HG03575 (cell line): ENCODE results near the gene GOLGA8N.

Experiments
- ATAC-seq: cut with Tn5 transposase; IDR thresholded peaks from one replicate; pipeline ENCODE4 v1.9.1; 2021; ENCODE audit not compliant: unreplicated experiment, insufficient number of reproducible peaks, low FRiP score; ENCODE audit errors: extremely low read depth

The GOLGA8N gene

GRCh38 chr15:32643907-32644445 lies 50.7 kb downstream of the GOLGA8N start:
- no peak for ATAC-seq

GRCh38 chr15:32646291-32646690 lies 53.0 kb downstream of the GOLGA8N start:
- no peak for ATAC-seq

GRCh38 chr15:32649342-32649741 lies 56.1 kb downstream of the GOLGA8N start:
- ATAC-seq: no peak

GRCh38 chr15:32651229-32651837 lies 58.1 kb downstream of the GOLGA8N start:
- no peak for ATAC-seq

DNA sequence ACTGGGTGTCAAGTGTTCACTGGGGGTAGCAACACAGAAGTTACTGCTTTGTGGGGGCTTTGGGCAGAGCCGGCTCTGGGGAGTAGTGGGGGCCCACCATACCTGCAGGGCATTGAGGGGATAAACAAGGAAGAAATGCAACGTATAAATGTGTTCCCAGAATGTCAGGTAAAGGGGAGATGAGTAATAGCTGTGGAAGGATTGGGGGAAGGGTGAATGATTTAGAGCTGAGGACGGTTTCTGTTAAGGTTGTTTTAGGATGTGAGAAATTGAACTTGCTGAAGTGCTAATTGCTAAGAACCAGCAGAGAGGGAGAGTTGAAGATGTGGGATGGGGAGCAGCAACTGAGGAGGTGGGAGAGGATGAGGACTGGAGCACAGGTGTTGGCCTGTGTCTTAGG lies 58.9 kb downstream of the GOLGA8N start:
- no peak for ATAC-seq

GRCh38 chr15:32656091-32656490 lies 62.8 kb downstream of the GOLGA8N start:
- no peak for ATAC-seq

- no peak for ATAC-seq
Measured at GRCh38 chr15:32656496-32656895, 63.2 kb downstream of the GOLGA8N start.
